HuH-7.5 (cell line): ENCODE results near the gene SH3RF3.

ENCODE experiments used
- DNase-seq: peaks from one replicate; pipeline ENCODE4 v3.0.0; 2011; ENCODE audit warnings: low spot score

Gene SH3RF3

DNA sequence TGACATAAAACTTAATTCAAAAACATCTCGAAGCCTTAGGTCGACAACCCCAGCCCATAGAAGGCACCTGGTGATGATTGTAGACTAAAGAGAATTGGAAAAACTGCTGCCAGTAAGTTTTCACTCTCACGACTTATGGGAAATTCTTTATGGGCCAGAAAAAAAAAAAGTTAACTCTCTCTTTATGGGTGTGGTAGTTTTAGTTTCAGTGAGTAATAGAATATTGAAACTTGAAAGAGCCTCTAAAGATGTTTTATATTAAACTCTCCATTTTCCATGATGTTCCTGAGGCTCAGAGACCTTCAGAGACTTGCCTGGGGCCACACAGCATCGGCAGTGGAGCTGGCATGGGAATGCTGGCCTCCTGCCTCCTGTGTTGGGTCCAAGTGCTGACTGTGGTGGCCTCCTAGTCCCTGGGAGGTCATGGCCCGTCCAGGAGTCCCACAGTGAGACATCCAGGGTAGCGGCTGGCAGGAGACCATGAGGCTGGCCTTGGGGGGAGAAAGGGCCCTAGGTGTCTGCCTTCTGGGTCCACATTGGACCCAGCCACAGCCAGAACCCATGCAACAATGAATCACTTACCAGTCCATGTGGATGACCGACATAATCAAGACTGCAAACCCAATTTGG lies 325.9 kb downstream of the SH3RF3 start:
- DNase-seq: no peak

DNA sequence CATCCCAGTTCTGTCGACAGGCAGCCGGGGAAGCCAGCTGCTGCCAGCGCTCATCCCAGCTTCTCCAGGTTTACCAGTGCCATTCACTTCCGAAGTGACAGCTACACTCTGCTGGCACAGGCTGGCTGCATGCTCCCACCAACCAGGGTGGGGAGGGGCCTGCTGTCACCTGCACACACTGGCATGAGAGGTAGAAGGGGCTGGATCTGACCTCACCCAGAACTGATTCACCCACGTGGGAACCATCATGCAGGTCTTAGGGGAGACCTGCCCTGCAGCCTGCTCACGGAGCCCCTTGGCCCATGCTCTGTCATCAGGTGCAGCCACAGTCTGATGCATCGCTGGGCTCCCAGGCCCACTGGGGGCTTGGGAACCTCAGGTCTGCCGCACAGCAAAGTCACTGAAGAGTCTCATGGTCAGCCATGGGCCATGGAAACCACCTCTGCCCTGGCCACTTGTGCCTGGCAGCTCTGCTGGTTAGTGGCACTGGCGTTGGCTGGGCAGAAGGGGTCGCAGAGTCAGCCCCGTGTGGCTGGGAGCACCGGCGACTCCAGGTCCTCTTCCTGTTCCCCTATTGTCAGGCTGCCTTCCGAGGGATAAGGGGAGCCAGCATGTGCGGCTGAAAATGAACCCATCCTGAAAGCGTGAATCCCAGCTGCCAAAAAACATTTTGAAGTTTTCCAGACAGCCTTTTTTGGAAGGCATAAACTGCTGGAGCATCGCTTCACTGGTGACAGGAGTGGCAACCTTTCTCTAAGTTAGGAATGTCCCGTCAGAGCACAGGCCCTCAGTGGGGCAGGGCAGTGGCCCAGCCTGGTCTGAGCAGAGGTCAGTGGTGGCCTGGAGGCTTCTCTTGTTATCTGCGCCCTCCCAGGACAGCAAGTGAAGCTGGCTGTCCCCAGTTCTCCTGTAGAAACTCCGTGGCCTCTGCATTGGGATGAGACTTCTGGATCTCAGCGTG lies 327.0 kb downstream of the SH3RF3 start:
- DNase-seq: no peak

DNA sequence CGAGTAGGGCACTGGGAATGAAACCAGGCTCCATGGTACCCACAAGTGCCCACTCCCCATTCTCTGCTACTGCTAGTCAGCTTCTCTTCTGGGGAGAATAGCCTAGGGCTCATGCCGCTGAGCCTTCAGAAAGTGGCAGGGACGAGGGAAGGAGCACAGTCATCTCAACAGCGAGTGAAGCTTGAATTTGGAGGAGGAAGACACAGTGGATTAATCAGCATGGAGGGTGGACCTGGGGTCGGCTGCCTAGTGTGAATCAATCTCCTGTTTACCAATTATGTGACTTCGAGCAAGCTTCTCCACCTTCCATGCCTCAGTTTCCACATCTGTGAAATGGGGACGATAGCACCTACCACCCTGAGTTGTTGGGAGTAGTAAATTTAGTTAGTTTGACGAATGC lies 327.8 kb downstream of the SH3RF3 start:
- DNase-seq: no peak

DNA sequence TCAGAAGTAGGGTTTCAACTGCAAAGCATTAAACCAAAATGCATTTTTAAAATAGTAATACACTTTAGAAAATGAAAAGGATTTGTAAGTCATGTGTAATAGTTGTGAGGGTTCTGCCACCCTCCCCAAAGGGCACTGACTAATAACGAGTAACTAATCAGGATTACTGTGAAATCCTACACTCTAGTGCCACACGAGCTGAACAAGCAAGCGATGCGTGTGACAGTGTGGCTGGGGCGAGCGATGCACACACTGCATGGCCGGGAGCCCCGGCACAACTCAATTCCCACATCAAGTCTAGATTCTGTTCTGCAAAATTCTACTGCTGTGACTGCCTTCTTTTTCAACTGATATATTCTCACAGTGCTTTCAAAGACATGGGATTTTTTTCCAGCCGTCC lies 328.4 kb downstream of the SH3RF3 start:
- no peak for DNase-seq

DNA sequence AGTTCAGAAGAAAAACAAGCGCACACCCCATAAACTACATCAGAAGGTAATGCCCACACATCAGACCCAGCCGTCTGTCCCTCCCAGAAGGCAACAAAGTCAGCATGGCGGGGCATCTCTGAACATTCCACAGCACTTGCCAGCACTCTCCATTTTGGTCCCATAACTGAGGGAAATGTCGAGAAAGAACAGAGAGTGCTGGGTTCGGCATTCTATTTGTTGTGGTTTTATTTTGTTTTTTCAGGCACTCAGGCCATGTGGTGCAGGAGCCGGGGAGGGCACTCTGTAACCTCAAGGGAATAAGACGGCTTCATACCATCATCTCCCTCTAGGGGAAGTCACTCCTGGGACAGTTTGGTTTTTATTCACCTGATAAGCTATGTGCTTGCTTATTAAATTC lies 328.8 kb downstream of the SH3RF3 start:
- no peak for DNase-seq

DNA sequence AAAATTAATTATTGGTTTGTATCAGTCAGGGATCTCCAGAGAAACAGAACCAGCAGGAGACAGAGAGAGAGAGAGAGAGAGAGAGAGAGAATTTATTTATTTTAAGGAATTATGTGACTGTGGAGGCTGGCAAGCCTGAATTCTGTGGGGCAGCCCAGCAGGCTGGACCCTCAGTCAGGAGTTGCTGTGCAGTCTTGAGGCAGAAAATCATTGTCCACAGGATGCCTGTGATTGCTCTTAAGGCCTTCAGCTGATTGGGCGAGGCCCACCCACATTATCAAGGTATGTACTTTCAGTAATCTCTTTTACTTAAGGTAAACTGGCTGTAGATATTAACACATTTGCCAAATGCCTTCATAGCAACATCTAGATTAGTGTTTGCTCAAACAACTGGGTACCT lies 329.5 kb downstream of the SH3RF3 start:
- no peak for DNase-seq

DNA sequence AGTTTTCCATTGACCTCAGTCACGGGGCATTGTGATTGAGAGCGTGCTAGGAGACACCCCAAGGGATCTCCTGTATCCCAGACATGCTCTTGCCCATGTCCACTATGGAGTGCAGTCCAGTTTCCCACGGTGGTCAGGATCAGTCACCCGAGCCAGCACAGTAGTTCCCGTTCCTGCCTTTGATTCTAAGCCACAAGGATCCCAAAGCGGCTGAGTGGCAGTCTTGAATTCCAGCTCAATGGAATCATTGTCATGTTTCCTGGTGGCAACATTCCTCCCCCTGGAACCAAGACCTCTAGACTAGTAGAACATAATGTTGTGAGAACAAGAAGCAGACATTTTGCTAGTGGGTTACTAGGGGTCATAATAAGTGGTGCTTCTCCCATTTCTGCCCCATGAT lies 330.5 kb downstream of the SH3RF3 start:
- no peak for DNase-seq

DNA sequence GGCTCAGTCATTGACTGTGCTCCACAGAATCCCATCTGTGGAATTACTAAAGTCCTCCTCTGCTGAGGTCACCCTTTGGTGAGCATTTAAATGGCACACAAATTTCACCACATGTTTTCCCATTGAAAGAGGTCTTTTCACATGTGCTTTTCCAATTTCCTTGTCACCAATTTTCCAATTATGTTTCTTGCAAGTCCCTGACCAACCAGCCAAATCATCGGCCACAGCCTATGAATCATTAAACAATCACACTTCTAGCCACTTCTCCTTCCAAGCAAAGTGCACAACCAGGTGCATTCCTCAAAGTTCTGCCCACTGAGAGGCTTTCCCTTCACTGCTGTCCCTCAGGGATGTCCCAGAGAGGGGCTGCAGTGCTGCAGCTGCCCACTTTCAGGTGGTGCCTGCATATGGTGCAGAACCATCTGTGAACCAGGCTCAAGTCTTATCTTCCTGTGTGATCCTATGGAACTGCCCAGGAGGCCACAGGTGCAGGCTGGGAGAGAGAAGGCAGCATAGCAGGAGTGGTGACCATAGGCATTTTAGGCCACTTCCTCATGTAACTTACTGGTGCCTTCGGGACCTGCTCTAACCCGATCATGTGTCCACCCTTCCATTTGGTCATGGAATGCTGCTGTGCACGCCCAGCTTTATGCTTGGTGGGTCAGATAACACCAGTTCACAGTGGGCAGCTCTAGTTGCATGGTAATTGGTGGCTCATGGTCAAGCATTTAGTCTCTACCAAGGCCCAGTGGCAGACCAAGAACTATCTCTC lies 331.7 kb downstream of the SH3RF3 start:
- no peak for DNase-seq

DNA sequence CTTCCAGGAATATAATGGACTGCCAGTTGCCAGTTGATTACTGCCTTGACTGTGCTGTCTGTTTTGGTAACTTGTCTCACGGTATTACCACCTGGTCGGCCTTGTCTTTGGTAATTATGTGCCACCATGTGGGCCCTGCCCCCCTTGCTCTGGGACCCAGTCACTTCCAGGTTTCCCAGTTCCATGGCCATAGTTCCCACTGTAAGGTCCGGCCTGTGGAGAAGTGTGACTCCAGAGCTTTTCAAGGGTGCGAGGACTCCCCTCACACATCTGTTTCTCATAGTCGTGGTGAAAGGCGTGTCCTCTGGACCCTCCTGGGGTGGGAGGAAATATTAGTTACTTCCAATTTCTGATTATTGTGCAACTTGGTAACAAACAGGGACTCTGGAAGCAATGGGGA lies 334.2 kb downstream of the SH3RF3 start:
- DNase-seq: no peak

DNA sequence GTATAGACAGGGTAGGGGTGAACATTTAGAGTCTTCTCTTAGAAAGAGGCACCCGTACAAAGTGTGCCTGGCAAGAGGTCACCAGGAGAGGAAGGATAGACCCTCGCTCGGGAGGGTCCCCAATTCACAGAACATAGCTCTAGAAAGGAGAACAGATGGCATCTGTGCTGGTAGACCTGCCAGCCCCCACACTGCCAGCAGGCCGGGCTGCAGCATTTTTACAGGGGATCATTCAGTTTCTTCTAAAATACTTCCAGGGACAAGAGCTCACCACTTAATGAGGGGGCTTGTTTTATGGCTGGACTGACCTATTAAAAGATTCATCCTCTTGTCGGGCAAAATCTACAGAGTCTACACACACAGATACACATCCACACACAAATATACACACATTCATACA lies 334.9 kb downstream of the SH3RF3 start:
- no peak for DNase-seq

DNA sequence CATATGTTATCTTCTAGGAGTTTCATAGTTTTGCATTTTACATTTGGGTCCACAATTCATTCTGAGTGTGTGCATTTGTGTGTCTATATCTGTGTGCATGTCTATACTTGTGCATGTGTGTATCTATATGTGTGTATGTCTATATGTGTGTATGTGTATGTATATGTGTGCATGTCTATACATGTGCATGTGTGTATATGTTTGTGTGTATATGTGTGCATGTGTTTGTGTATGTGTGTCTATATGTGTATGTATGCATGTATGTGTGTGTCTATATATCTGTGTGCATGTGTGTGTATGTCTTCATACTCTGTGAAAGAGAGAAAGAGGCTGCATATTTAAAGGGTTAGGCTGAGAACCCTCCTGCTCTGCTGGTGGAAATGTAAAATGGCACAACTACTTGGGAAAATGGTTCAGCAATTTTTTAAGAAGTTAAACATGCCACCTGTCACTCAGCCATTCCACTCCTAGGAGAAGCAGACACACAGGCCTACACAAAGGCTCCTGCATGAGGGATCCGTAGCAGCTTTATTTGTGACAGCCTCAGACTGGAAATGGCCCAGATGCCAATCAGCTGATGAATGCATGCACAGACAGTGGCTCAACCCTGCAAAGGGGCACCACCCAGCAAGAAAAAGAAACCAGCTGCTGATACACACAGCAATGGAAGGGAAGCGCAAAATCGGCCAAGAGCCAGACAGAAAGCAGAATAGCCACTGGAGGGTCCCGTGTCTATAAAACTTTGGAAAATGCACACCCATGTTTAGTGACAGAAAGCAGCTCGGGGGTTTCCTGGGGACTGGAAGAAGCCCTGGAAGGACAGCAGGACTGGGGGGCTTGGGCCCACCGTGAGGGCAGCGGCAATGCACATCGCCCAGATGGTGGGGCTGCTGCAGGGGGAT lies 337.9 kb downstream of the SH3RF3 start:
- DNase-seq: no peak

DNA sequence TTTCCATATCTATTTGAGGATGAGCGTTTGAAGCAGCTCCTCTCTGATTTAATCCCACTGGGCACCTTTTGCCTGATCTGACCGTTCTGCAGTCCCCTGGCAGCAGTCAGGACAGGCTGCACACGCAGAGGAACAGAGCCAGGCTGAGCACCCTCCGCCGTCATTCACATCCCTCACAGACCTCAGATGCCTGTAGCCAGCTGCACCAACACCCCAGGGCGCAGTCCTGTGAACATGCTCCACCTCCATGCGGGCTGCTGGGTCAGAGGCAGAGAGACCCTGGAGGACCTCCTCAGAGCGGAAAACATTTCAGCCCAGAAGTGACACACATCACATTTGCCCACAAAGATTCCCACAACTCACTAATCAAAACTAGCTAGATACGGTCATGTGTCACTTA lies 338.7 kb downstream of the SH3RF3 start:
- DNase-seq: no peak

DNA sequence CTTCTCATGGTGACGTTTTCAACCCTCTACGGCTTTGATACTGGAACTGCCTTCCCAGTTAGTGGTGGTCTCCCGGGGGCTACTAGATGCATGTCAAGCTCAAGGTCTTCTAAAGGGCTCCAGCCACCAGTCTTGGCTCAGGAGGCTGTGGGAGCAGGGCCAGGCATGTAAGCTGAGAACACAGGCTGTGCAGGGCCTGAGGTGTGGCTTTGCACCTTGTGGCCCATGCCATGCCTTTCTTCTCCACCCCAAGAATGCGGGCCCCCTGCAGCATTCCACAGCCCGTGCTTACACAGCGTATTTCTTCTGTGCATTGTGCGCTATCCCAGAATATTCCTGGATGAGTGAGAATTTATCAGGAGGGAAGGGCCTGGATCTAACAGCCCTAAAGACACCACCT lies 339.9 kb downstream of the SH3RF3 start:
- no peak for DNase-seq

DNA sequence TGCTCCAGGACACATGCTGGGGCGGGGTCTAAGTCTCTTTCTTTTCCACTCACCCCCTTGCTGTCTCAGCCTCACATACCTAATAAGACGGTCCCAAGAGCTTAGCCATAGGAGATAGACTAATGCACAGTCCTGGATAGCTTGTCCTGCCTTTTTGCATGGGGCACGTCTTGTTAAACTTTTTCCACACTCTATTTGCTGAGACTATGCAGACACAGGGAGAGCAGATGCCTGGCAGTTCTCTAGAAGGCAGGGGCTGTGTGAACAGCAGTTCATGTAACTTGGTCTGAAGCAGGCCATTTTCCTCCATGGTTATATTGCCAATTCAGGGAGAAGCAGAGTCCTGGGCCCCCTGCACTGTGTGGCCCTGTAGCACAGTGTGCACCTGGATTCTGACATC lies 342.7 kb downstream of the SH3RF3 start:
- DNase-seq: no peak

DNA sequence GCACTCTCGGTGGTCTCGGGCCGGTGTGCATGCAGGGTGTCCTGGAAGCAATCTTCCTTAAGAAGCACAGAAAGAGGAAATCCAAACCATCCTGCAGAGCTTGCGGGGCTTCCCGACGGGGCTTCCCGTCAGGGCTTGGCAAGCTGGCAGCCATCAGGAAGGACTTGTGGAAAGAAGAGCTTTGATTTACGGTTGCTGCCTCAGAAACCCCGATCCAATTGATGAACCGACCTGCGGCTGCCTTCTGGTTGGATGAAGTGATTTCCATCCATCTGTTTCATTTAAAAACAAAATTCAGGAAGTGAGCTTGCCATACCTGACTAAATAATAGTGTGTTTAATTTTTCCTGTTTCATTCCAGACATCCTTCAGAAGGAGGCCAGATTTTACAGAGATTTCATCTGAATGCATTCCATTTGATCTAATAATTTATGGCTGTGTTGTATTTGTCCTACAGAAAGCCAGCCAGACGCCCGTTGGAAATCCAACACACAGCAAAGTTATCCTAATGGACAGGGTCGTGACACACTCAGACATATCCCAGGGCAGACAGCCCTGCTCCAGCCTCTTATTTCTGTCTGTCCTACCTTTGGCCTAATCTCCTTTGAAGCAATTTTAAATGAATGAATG lies 343.4 kb downstream of the SH3RF3 start:
- DNase-seq: no peak

DNA sequence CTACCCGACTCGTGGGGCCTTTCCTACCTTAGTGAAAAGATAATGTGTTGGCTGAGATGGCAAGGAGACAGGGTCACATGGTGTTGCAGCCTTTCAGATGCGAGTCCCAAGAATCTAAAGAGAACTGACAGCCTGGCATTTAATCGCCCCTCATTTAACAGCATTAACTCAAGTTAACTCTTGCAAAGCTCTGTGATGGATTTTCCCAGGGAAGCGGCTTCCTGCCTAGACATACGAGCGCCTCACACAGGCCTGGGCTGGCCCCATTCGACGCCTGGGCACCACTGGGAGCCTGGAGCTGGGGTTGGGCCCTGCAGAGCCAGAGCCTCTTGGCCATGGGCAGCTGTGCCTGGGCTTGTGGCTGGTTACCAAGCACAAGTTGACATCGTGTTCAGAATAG lies 344.0 kb downstream of the SH3RF3 start:
- no peak for DNase-seq

DNA sequence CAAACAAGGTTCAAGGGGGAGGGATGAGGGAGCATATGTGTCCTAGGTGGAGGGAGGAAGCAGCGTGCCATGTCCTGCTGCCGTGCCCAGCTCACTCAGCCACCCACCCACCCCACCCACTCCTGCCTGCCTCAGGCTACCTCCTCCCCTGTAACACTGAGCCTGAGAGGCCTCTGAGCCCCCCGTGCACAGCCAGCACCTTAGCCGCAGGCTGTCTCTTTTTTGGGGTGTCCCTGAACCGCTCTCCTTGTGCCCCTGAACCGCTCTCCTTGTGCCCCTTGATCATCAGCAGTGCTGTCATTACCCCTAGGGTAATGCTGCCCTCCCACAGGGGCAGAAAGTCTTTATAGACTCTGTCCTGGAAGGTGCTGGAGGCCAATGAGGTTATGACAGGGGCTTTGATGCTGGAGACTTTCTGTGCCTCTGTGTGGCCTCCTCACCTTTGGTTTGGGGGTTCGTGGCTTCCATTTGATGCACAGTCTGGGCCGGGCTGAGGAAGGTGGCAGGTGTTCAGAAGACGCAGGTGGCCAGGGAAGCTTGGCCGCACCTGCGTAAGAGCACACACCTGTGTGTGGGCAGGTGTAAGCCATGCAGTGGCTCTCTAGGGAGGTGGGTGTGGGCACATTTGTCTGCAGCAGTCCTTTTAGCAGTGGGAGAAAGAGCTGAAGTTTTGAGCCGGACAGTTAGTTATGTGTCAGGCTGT lies 344.8 kb downstream of the SH3RF3 start:
- no peak for DNase-seq

DNA sequence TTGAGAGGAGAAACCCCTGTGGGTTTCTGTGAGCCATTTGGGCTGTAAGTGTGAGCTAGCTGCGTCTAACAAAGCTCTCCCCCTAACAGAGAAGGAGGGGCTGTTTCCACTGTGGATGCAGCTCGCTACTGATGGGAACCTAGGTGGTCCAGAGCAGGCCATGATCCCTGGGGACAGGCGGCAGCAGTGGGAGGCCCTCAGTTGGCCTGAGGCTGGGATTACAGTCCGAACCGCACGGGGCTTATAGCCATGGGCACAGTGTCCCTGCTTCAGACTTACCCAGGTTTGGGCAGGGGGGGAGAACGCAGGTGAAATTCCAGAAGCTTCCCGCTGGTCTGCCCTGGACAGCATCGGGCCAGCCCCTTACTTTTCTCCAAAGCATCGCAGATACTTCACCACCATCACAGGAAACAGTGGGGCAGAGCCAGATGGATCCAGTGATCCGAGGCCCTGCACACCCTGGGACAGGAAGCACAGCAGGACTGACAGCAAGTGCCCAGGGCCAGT lies 345.4 kb downstream of the SH3RF3 start:
- no peak for DNase-seq

DNA sequence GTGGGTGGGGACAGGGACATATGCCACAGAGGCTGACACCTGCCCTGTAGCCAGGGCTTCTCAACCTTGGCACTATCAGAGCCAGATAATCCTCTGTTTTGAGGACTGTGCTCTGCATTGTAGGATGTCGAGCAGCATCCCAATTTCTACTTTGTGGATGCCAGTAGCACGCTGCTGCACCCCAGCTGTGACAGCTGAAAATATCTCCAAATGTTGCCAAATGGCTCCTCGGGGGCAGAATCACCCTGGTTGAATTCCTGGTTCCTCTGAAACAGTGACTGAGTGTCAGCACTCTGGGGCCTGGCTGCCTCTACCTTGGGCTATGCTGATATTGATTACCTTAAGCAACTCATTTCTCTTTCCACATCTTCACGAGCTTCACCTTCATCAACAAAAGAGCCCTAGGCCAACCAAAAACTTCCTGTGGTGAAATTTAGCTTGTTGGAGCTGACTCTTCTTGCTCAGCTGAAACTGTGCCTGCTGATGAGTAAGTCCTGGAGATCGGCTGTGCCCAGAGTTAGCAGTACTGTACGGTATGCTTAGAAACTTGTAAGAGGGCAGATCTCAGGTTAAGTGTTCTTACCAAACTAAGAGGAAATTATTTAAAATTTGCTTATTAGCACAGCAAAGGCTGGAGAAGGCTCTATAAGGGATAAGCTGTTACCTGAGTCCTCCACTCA lies 346.7 kb downstream of the SH3RF3 start:
- DNase-seq: no peak
